ENCODE measurements around the gene FMNL1.
A peak's percentile ranks its signal among the peaks of the same experiment; 100 is the strongest.

FMNL1 gene

DNA sequence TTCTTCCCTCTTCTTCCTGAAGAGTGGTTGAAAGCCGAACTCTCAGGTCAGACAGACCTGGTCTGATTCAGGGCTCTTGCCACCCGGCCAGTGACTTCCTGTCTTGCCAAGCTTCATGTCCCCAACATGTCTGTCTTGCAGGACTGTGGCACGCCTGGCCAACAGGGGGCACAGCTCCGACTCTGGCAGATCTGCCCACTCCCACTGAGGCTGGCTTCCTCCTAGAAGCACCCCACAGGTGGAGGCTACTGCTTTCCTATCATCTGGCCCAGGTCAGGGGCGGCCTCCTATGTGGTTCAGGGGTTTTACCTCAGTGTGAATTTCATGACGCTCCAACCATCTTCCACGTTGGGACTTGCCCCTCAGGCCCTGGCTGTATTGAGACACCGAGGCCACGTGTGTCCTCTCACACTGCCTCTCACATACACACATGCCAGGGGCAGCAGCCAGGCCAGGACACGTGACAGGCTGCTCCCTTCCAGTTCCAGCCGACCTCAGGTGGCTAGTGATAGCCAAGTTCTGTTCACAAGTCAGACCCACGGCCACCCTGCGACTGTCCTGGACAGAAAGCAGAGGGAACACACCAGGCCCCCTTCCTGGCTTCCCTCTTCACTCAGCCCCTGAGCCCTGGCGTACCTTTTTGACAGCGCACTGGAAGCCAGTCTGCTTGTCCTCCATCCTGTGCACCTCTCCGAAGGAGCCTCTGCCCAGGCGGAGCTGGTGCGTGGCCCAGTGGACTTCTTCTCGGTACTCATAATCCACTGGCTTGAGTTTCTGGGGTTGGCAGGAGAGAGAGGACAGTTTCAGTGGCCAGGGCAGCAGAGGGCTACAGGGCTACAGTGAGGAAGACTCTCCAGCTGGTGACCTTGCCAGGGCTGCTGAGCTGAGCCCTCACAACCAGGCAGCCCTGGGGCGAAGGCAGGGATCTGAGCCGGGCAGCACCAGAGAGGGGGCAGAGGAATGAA is 62.8 kb downstream of the FMNL1 start:
- DNase-seq (ENCODE audit: low read depth in 1 of 2, low spot score in 1 of 2), result peak in 1 of 2 experiments; percentile 47
- TF ChIP-seq, protein P1, sequence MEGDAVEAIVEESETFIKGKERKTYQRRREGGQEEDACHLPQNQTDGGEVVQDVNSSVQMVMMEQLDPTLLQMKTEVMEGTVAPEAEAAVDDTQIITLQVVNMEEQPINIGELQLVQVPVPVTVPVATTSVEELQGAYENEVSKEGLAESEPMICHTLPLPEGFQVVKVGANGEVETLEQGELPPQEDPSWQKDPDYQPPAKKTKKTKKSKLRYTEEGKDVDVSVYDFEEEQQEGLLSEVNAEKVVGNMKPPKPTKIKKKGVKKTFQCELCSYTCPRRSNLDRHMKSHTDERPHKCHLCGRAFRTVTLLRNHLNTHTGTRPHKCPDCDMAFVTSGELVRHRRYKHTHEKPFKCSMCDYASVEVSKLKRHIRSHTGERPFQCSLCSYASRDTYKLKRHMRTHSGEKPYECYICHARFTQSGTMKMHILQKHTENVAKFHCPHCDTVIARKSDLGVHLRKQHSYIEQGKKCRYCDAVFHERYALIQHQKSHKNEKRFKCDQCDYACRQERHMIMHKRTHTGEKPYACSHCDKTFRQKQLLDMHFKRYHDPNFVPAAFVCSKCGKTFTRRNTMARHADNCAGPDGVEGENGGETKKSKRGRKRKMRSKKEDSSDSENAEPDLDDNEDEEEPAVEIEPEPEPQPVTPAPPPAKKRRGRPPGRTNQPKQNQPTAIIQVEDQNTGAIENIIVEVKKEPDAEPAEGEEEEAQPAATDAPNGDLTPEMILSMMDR (IDR thresholded peaks at IDR 0.05; ENCODE audit: insufficient read depth, low read length), result peak; percentile 3
- no peak for TF ChIP-seq POLR2AphosphoS5 (IDR thresholded peaks at IDR 0.05; ENCODE audit: low read depth)
- no peak overlapping the region for H3K4me3 ChIP-seq (replicated peaks; ENCODE audit: insufficient read depth, low read length)
- H3K27me3 ChIP-seq (ENCODE audit: insufficient read depth, poor library complexity, severe bottlenecking), result no peaks in the 10 kb centered on the region
- H3K27ac ChIP-seq (replicated peaks), result no peak overlapping the region

DNA sequence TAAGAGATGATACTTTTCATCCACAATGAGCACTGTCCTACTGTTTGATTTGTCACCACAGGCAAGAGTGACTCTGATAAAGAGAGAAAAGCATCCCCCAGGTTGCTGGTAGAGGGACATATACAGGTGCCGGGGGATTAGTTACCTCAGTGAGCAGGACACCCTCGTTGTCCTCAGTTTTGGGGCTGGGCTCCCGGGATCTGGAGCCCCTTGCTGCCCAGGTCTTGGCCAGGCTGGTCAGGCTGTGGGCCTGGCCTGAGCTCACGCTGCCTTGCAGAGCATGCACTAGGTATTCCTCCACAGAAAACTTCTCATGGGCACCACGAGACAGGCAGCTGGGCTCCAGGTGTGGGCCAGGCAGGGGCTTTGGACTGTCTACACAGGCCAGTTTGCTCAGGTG is 64.6 kb downstream of the FMNL1 start:
- DNase-seq (ENCODE audit: low read depth in 1 of 2, low spot score in 1 of 2), result no peak
- TF ChIP-seq POLR2AphosphoS5 (IDR thresholded peaks at IDR 0.05; ENCODE audit: low read depth), result no peak
- TF ChIP-seq GABPA (IDR thresholded peaks at IDR 0.05; ENCODE audit: low read depth), result no peak
- TF ChIP-seq, protein P2, sequence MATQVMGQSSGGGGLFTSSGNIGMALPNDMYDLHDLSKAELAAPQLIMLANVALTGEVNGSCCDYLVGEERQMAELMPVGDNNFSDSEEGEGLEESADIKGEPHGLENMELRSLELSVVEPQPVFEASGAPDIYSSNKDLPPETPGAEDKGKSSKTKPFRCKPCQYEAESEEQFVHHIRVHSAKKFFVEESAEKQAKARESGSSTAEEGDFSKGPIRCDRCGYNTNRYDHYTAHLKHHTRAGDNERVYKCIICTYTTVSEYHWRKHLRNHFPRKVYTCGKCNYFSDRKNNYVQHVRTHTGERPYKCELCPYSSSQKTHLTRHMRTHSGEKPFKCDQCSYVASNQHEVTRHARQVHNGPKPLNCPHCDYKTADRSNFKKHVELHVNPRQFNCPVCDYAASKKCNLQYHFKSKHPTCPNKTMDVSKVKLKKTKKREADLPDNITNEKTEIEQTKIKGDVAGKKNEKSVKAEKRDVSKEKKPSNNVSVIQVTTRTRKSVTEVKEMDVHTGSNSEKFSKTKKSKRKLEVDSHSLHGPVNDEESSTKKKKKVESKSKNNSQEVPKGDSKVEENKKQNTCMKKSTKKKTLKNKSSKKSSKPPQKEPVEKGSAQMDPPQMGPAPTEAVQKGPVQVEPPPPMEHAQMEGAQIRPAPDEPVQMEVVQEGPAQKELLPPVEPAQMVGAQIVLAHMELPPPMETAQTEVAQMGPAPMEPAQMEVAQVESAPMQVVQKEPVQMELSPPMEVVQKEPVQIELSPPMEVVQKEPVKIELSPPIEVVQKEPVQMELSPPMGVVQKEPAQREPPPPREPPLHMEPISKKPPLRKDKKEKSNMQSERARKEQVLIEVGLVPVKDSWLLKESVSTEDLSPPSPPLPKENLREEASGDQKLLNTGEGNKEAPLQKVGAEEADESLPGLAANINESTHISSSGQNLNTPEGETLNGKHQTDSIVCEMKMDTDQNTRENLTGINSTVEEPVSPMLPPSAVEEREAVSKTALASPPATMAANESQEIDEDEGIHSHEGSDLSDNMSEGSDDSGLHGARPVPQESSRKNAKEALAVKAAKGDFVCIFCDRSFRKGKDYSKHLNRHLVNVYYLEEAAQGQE (IDR thresholded peaks at IDR 0.05; ENCODE audit: insufficient replicate concordance, low read depth), result no peak
- TF ChIP-seq, protein P1 (IDR thresholded peaks at IDR 0.05; ENCODE audit: insufficient read depth, low read length), result no peak
- TF ChIP-seq SPI1 (IDR thresholded peaks at IDR 0.05; ENCODE audit: borderline replicate concordance, low read depth), result no peak
- Histone ChIP-seq H3K4me3 (replicated peaks; ENCODE audit: insufficient read depth, low read length) (no peak overlapping the region), H3K27ac (replicated peaks) (no peak overlapping the region), H3K27me3 (ENCODE audit: insufficient read depth, poor library complexity, severe bottlenecking) (no peaks in the 10 kb centered on the region)

GRCh38 chr17:45287526-45288500 is 66.1 kb downstream of the FMNL1 start:
- TF ChIP-seq POLR2AphosphoS5 (IDR thresholded peaks at IDR 0.05; ENCODE audit: low read depth), result no peak
- TF ChIP-seq, protein P1 (IDR thresholded peaks at IDR 0.05; ENCODE audit: insufficient read depth, low read length), result no peak
- TF ChIP-seq GABPA (IDR thresholded peaks at IDR 0.05; ENCODE audit: low read depth), result no peak
- TF ChIP-seq, protein P2 (IDR thresholded peaks at IDR 0.05; ENCODE audit: insufficient replicate concordance, low read depth), result no peak
- TF ChIP-seq SPI1 (IDR thresholded peaks at IDR 0.05; ENCODE audit: borderline replicate concordance, low read depth), result no peak
- Histone ChIP-seq H3K4me3 (replicated peaks; ENCODE audit: insufficient read depth, low read length) (no peak overlapping the region), H3K27me3 (ENCODE audit: insufficient read depth, poor library complexity, severe bottlenecking) (no peaks in the 10 kb centered on the region), H3K27ac (replicated peaks) (no peak overlapping the region)
- DNase-seq (ENCODE audit: low read depth in 1 of 2, low spot score in 1 of 2), result no peak

Measured in HL-60 (cell line).